ENCODE results near the gene ACBD4.

Gene ACBD4

DNA sequence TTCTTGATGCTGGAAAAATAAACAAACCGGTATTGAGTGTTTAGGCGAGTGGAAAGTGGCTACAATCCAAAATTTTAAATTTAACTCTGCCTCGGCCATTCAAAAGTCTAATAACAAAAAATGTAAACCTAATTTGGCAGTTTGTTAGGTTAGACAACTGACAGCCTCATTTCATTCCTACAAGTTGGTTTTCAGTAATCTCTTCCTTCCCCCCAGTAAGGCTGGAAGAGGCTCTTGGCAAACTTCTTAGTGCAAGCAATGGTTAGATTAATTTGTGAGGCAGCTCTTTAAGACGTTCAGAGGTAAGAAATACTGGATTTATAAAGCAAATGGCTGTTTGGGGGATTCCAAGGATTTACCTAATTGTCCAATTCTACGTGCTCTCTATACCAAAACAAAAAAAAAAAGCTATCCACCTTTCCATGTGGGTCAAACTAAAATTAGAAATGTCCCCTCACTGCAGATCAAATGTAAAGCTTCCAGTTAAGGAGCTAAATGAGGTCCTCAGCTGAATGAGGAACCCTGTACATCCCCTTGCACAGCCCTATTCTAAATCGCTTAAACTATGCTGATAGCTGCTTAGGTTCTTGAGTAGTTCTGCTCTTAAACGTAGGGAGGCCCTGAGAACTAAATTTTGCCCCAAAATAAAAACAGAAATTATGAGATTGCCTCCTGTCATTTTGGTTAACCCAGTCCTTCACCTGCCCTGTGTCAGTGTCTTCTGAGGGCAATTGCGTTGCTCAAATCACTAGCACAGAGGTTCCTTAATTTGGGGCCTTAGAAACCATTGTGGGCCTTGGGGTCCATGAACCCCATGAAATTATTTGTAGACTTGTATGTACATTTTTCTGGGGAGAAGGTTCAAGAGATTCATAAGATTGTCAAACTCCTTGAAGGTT is 15.7 kb downstream of the ACBD4 start:
- peak overlapping the region; percentile 81 for H3K9ac ChIP-seq (ENCODE audit: low read depth, low read length, poor library complexity, severe bottlenecking)
- no peak overlapping the region for H2AFZ ChIP-seq (ENCODE audit: low read length)
- H3K4me1 ChIP-seq (ENCODE audit: insufficient read depth, low read length, poor library complexity, severe bottlenecking) = peaks cover 24% of the 10 kb centered on the region
- no peak for TF ChIP-seq EZH2phosphoT487 (IDR thresholded peaks at IDR 0.05; ENCODE audit: borderline replicate concordance)
- TF ChIP-seq, protein P1, sequence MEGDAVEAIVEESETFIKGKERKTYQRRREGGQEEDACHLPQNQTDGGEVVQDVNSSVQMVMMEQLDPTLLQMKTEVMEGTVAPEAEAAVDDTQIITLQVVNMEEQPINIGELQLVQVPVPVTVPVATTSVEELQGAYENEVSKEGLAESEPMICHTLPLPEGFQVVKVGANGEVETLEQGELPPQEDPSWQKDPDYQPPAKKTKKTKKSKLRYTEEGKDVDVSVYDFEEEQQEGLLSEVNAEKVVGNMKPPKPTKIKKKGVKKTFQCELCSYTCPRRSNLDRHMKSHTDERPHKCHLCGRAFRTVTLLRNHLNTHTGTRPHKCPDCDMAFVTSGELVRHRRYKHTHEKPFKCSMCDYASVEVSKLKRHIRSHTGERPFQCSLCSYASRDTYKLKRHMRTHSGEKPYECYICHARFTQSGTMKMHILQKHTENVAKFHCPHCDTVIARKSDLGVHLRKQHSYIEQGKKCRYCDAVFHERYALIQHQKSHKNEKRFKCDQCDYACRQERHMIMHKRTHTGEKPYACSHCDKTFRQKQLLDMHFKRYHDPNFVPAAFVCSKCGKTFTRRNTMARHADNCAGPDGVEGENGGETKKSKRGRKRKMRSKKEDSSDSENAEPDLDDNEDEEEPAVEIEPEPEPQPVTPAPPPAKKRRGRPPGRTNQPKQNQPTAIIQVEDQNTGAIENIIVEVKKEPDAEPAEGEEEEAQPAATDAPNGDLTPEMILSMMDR (conservative IDR thresholded peaks at IDR 0.05; ENCODE audit: low read length) = no peak
- H3K4me2 ChIP-seq (ENCODE audit: low read depth, low read length, poor library complexity, severe bottlenecking) = peak overlapping the region; percentile 87
- peaks cover 45% of the 10 kb centered on the region for H3K79me2 ChIP-seq (ENCODE audit: insufficient read depth, low read length)
- peaks cover 35% of the 10 kb centered on the region for H4K20me1 ChIP-seq (ENCODE audit: insufficient read depth, low read length, poor library complexity, severe bottlenecking)
- H3K4me3 ChIP-seq (ENCODE audit: low read length, poor library complexity, severe bottlenecking) = peak overlapping the region; percentile 94
- no peaks in the 10 kb centered on the region for H3K27me3 ChIP-seq (ENCODE audit: insufficient read depth, low read length, poor library complexity, severe bottlenecking)
- H3K36me3 ChIP-seq (ENCODE audit: insufficient read depth, low read length) = no peaks in the 10 kb centered on the region
- peaks cover 6% of the 10 kb centered on the region for H3F3A ChIP-seq (ENCODE audit: low read depth)
- no peaks in the 10 kb centered on the region for H3K9me3 ChIP-seq (ENCODE audit: insufficient read depth, low read depth, low read length)
- H3K9me2 ChIP-seq (replicated peaks; ENCODE audit: low read depth, low read length) = no peaks in the 10 kb centered on the region

DNA sequence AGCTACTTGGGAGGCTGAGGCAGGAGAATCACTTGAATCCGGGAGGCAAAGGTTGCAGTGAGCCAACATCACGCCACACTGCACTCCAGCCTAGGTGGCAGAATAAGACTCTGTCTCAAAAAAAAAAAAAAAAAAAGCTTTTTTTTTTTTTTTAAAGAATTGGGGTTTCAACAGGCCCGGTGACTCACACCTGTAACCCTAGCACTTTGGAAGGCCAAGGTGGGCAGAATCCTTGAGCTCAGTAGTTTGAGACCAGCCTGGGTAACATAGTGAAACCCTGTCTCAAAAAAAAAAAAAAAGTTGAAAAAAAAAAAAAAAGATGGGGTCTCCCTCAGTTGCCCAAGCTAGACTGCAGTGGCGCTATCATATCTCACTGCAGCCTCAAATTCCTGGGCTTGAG is 19.5 kb downstream of the ACBD4 start:
- Histone ChIP-seq H4K20me1 (ENCODE audit: insufficient read depth, low read length, poor library complexity, severe bottlenecking) (peaks cover 22% of the 10 kb centered on the region), H3K4me1 (ENCODE audit: insufficient read depth, low read length, poor library complexity, severe bottlenecking) (peaks cover 24% of the 10 kb centered on the region), H3K9me2 (replicated peaks; ENCODE audit: low read depth, low read length) (no peaks in the 10 kb centered on the region), H3F3A (ENCODE audit: low read depth) (peaks cover 6% of the 10 kb centered on the region), H2AFZ (ENCODE audit: low read length) (no peak overlapping the region), H3K4me2 (ENCODE audit: low read depth, low read length, poor library complexity, severe bottlenecking) (no peak overlapping the region), H3K79me2 (ENCODE audit: insufficient read depth, low read length) (peaks cover 33% of the 10 kb centered on the region), H3K27me3 (ENCODE audit: insufficient read depth, low read length, poor library complexity, severe bottlenecking) (no peaks in the 10 kb centered on the region), H3K4me3 (ENCODE audit: low read length, poor library complexity, severe bottlenecking) (no peak overlapping the region), H3K36me3 (ENCODE audit: insufficient read depth, low read length) (no peaks in the 10 kb centered on the region), H3K9me3 (ENCODE audit: insufficient read depth, low read depth, low read length) (no peaks in the 10 kb centered on the region), H3K9ac (ENCODE audit: low read depth, low read length, poor library complexity, severe bottlenecking) (no peak overlapping the region)
- TF ChIP-seq EZH2phosphoT487 (IDR thresholded peaks at IDR 0.05; ENCODE audit: borderline replicate concordance) = no peak
- TF ChIP-seq, protein P1 (conservative IDR thresholded peaks at IDR 0.05; ENCODE audit: low read length) = no peak

DNA sequence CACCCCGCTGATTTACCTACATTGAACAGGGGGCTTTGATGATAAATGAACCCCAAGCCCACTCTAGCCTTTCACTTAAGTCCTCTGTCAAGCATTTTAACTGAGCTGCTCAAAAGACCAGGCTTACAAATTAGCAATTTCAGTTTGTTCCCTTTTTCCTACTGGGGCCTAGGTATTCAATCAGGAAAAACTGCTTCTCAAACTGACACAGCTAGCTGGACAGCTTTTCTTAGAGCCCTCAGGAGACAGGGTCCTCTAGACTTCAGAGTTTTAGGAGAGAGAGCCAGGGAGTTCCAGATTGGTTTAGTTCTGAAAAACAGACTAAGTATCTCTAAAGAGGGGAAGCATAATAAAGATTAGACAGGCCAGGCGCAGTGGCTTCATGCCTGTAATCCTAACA is 20.0 kb downstream of the ACBD4 start:
- Histone ChIP-seq H3K27me3 (ENCODE audit: insufficient read depth, low read length, poor library complexity, severe bottlenecking) (no peaks in the 10 kb centered on the region), H3K79me2 (ENCODE audit: insufficient read depth, low read length) (peaks cover 33% of the 10 kb centered on the region), H3F3A (ENCODE audit: low read depth) (peaks cover 6% of the 10 kb centered on the region), H3K9ac (ENCODE audit: low read depth, low read length, poor library complexity, severe bottlenecking) (no peak overlapping the region), H3K9me3 (ENCODE audit: insufficient read depth, low read depth, low read length) (no peaks in the 10 kb centered on the region), H3K4me2 (ENCODE audit: low read depth, low read length, poor library complexity, severe bottlenecking) (no peak overlapping the region), H3K4me1 (ENCODE audit: insufficient read depth, low read length, poor library complexity, severe bottlenecking) (peaks cover 28% of the 10 kb centered on the region), H3K9me2 (replicated peaks; ENCODE audit: low read depth, low read length) (no peaks in the 10 kb centered on the region), H4K20me1 (ENCODE audit: insufficient read depth, low read length, poor library complexity, severe bottlenecking) (peaks cover 19% of the 10 kb centered on the region), H3K4me3 (ENCODE audit: low read length, poor library complexity, severe bottlenecking) (no peak overlapping the region), H2AFZ (ENCODE audit: low read length) (no peak overlapping the region), H3K36me3 (ENCODE audit: insufficient read depth, low read length) (no peaks in the 10 kb centered on the region)
- TF ChIP-seq, protein P1 (conservative IDR thresholded peaks at IDR 0.05; ENCODE audit: low read length) = no peak
- TF ChIP-seq EZH2phosphoT487 (IDR thresholded peaks at IDR 0.05; ENCODE audit: borderline replicate concordance) = no peak

Data from Loucy (cell line).